HepG2 (cell line): Measurements from ENCODE around the gene PRKAG3. TPM values are rescaled to one million over a fixed set of nuclear protein-coding genes. Genes with fewer than 3 reads are reported as not detected.

Experiments used
- DPF2 ChIP-seq: sonication (generic); formaldehyde crosslinking; IDR thresholded peaks from 2 replicates; pipeline ENCODE4 v1.4.0; 2020; ENCODE audit warnings: mild to moderate bottlenecking, low read depth, missing genetic modification reagents, borderline replicate concordance
- GTF3A ChIP-seq: sonication (generic); formaldehyde crosslinking; conservative IDR thresholded peaks from 2 replicates; pipeline ENCODE4 v1.4.0; 2020; ENCODE audit warnings: mild to moderate bottlenecking, missing genetic modification reagents
- HDAC1 ChIP-seq: sonication (generic); formaldehyde crosslinking; IDR thresholded peaks from 2 replicates; pipeline ENCODE4 v1.5.1; 2020; ENCODE audit warnings: mild to moderate bottlenecking, missing genetic modification reagents
- NFYB ChIP-seq: sonication (generic); formaldehyde crosslinking; IDR thresholded peaks from 2 replicates; pipeline ENCODE4 v1.4.0; 2020; ENCODE audit warnings: missing genetic modification reagents
- NR2F2 ChIP-seq: IDR thresholded peaks from 2 replicates; pipeline ENCODE4 v1.6.1; 2012; ENCODE audit warnings: low read depth, inconsistent platforms, borderline replicate concordance
- SALL1 ChIP-seq: sonication (generic); formaldehyde crosslinking; IDR thresholded peaks from 2 replicates; pipeline ENCODE4 v1.8.0; 2022; ENCODE audit warnings: mild to moderate bottlenecking, missing genetic modification reagents
- SOX5 ChIP-seq: IDR thresholded peaks from 2 replicates; pipeline ENCODE4 v1.6.1; 2016; ENCODE audit warnings: borderline replicate concordance
- ZBTB3 ChIP-seq: sonication (generic); formaldehyde crosslinking; IDR thresholded peaks from 2 replicates; pipeline ENCODE4 v1.4.0; 2020; ENCODE audit warnings: low read depth, mild to moderate bottlenecking, moderate library complexity, missing genetic modification reagents, borderline replicate concordance
- ZBTB33 ChIP-seq: sonication (generic); formaldehyde crosslinking; IDR thresholded peaks from 2 replicates; pipeline ENCODE4 v1.4.0; 2020; ENCODE audit warnings: missing genetic modification reagents
- ZNF18 ChIP-seq: sonication (generic); formaldehyde crosslinking; IDR thresholded peaks from 2 replicates; pipeline ENCODE4 v1.8.0; 2022; ENCODE audit warnings: mild to moderate bottlenecking, missing genetic modification reagents; ENCODE audit not compliant: insufficient replicate concordance
- polyA plus RNA-seq, 8 experiments: library from polyadenylated mRNA; depleted of rRNA in 3 of 8; stranded (reverse) in 7 of 8; unstranded in 1 of 8; fragments of >200 nt; fragmentation: Illumina TruSeq in 4 of 8; extraction: Trizol in 4 of 8; gene quantifications; 2 replicates each; pipeline versions ENCODE4 v1.2.1 to v1.2.3, GENCODE V29; 2011 to 2016; ENCODE audit warnings: low read depth in 4 of 8, missing spikeins in 1 of 8, mixed read lengths in 1 of 8; ENCODE audit not compliant: insufficient read depth in 1 of 8
- total RNA-seq, 5 experiments: library from RNA; depleted of rRNA; stranded (reverse); fragments of >200 nt; fragmentation: Illumina TruSeq; extraction: Trizol; gene quantifications; 2 replicates each; pipeline ENCODE4 v1.2.3, GENCODE V29; 2016; ENCODE audit warnings: low read depth in 1 of 5
- TF ChIP-seq, protein P1 (sequence below): sonication (generic); formaldehyde crosslinking; IDR thresholded peaks from 2 replicates; pipeline ENCODE4 v1.9.0; 2021; ENCODE audit warnings: missing genetic modification reagents, mild to moderate bottlenecking, borderline replicate concordance
- TF ChIP-seq, protein P2 (sequence below): sonication (generic); formaldehyde crosslinking; IDR thresholded peaks from 2 replicates; pipeline ENCODE4 v1.8.1; 2023; ENCODE audit warnings: mild to moderate bottlenecking, missing genetic modification reagents, borderline replicate concordance
- TF ChIP-seq, protein P3 (sequence below): IDR thresholded peaks from 2 replicates; pipeline ENCODE4 v1.6.1; 2016; ENCODE audit warnings: missing compliant biosample characterization, missing genetic modification reagents, borderline replicate concordance

PRKAG3 gene
- total and polyA plus RNA-seq, 2 of the 13 experiments (the other 11 are each of a cell fraction or from before 2014, with no cell fraction given) = not detected

DNA sequence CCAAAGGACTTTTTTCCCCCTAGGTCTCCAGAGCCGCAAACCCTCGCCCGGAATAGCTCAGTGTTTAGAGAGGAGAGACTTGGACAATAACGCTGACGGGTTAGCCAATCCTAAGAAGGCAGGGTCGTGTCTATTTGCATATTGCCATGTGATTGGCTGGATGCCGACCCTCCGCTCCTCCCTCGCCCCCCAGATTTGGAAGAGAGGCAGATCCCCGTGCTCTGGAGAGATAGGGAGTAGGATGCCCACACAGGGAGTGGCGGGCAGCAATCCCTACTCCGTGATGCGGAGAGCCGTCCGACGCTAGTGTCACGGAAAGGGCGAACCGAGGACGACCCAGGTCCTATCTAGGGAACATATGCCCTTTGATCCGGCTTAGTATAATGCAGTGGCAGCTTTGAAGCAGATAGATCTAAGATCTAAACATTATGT lies 29.4 kb upstream of the PRKAG3 start (continued):
- TF ChIP-seq, protein P1, sequence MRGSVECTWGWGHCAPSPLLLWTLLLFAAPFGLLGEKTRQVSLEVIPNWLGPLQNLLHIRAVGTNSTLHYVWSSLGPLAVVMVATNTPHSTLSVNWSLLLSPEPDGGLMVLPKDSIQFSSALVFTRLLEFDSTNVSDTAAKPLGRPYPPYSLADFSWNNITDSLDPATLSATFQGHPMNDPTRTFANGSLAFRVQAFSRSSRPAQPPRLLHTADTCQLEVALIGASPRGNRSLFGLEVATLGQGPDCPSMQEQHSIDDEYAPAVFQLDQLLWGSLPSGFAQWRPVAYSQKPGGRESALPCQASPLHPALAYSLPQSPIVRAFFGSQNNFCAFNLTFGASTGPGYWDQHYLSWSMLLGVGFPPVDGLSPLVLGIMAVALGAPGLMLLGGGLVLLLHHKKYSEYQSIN (CRISPR knock-in tag) = no peak
- TF ChIP-seq NR2F2 = no peak
- TF ChIP-seq HDAC1 = no peak
- TF ChIP-seq SOX5 = no peak
- TF ChIP-seq ZBTB33 (CRISPR knock-in tag) = no peak
- TF ChIP-seq GTF3A = no peak
- TF ChIP-seq, protein P2, sequence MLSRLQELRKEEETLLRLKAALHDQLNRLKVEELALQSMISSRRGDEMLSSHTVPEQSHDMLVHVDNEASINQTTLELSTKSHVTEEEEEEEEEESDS (CRISPR knock-in tag) = no peak
- TF ChIP-seq ZBTB3 (CRISPR knock-in tag) = no peak
- TF ChIP-seq ZNF18 = no peak
- peak; percentile 48; the same call in 1 of the 2 replicates for TF ChIP-seq NFYB
- TF ChIP-seq, protein P3, sequence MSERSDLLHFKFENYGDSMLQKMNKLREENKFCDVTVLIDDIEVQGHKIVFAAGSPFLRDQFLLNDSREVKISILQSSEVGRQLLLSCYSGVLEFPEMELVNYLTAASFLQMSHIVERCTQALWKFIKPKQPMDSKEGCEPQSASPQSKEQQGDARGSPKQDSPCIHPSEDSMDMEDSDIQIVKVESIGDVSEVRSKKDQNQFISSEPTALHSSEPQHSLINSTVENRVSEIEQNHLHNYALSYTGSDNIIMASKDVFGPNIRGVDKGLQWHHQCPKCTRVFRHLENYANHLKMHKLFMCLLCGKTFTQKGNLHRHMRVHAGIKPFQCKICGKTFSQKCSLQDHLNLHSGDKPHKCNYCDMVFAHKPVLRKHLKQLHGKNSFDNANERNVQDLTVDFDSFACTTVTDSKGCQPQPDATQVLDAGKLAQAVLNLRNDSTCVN (CRISPR knock-in tag) = peak; percentile 82
- TF ChIP-seq SALL1 (CRISPR knock-in tag) = peak; percentile 16; the same call in 1 of the 2 replicates
- TF ChIP-seq DPF2 (CRISPR knock-in tag) = no peak
- TF ChIP-seq, all 625 proteins: peak for 12
